CD14-positive monocyte (primary cell): ENCODE results near the gene ECE2. TPM values are rescaled to one million over a fixed set of nuclear protein-coding genes. Genes with fewer than 3 reads are reported as not detected.

Source experiments
- DNase-seq, 3 donors: peaks; one replicate each; pipeline ENCODE4 v3.0.0-alpha.2; 2011 to 2022
- H2AFZ ChIP-seq: 2 replicates; pipeline ENCODE4 v1.6.0; 2012; ENCODE audit warnings: mild to moderate bottlenecking, low read depth, low read length, inconsistent platforms; ENCODE audit not compliant: insufficient read depth, poor library complexity, severe bottlenecking
- H3K27ac ChIP-seq, 2 donors: 1 replicate in 1 of 2; 2 replicates in 1 of 2; pipeline ENCODE4 v1.5.1; 2012 to 2013; ENCODE audit warnings: low read length in 2 of 2, control low read depth in 1 of 2, inconsistent platforms in 1 of 2, low read depth in 1 of 2, mild to moderate bottlenecking in 1 of 2
- H3K27me3 ChIP-seq, 2 donors: one replicate each; pipeline versions ENCODE4 v1.6.0 to v1.6.1; 2011 to 2013; ENCODE audit warnings: low read length in 2 of 2; ENCODE audit not compliant: control insufficient read depth in 2 of 2, insufficient read depth in 2 of 2
- H3K36me3 ChIP-seq, 2 donors: replicated peaks in 1 of 2; 1 replicate in 1 of 2; 2 replicates in 1 of 2; pipeline versions ENCODE4 v1.5.1 to v1.6.1; 2012 to 2013; ENCODE audit warnings: low read length in 2 of 2, control low read depth in 1 of 2, inconsistent platforms in 1 of 2, mild to moderate bottlenecking in 1 of 2; ENCODE audit not compliant: insufficient read depth in 2 of 2, control insufficient read depth in 1 of 2
- H3K4me1 ChIP-seq, 2 donors: 1 replicate in 1 of 2; 2 replicates in 1 of 2; pipeline versions ENCODE4 v1.5.1 to v1.6.1; 2012 to 2013; ENCODE audit warnings: low read length in 2 of 2, control low read depth in 1 of 2, inconsistent platforms in 1 of 2, mild to moderate bottlenecking in 1 of 2, moderate library complexity in 1 of 2; ENCODE audit not compliant: insufficient read depth in 2 of 2, control insufficient read depth in 1 of 2
- H3K4me2 ChIP-seq: replicated peaks from 2 replicates; pipeline ENCODE3; 2012; ENCODE audit warnings: low read length, moderate library complexity, mild to moderate bottlenecking; ENCODE audit not compliant: poor library complexity, severe bottlenecking; ENCODE audit errors: extremely low read depth
- H3K4me3 ChIP-seq, 3 experiments: fragments of 200-600 bp in 1 of 3; sonication (generic) in 1 of 3; replicated peaks in 1 of 3; 1 replicate in 2 of 3; 2 replicates in 1 of 3; pipeline ENCODE4 v1.5.1; 2011 to 2013; ENCODE audit warnings: low read length in 3 of 3, mild to moderate bottlenecking in 3 of 3, control low read depth in 2 of 3, low read depth in 2 of 3, inconsistent platforms in 1 of 3, moderate library complexity in 1 of 3
- H3K79me2 ChIP-seq: 2 replicates; pipeline ENCODE4 v1.6.0; 2012; ENCODE audit warnings: mild to moderate bottlenecking, control low read depth, inconsistent platforms, low read length, moderate library complexity; ENCODE audit not compliant: insufficient read depth
- H3K9ac ChIP-seq: 2 replicates; pipeline ENCODE4 v1.6.0; 2017; ENCODE audit warnings: low read length, mild to moderate bottlenecking; ENCODE audit not compliant: insufficient read depth, poor library complexity, severe bottlenecking
- H3K9me3 ChIP-seq, 2 donors: replicated peaks in 1 of 2; 1 replicate in 1 of 2; 2 replicates in 1 of 2; pipeline versions ENCODE4 v1.5.1 to v1.6.1; 2012 to 2013; ENCODE audit warnings: low read length in 2 of 2, control low read depth in 1 of 2; ENCODE audit not compliant: control insufficient read depth in 1 of 2, insufficient read depth in 1 of 2
- H4K20me1 ChIP-seq: 2 replicates; pipeline ENCODE4 v1.6.0; 2012; ENCODE audit warnings: mild to moderate bottlenecking, low read length, control low read depth, moderate library complexity; ENCODE audit not compliant: insufficient read depth
- H3K27ac Mint-ChIP-seq, 7 donors: one replicate each; pipeline ENCODE4 v1.8.0; 2020; ENCODE audit warnings: mild to moderate bottlenecking in 7 of 7, mixed read lengths in 7 of 7, moderate library complexity in 6 of 7, inconsistent platforms in 2 of 7
- H3K27me3 Mint-ChIP-seq, 3 donors: one replicate each; pipeline ENCODE4 v1.8.0; 2021 to 2022; ENCODE audit warnings: low read depth in 3 of 3, mild to moderate bottlenecking in 3 of 3, mixed read lengths in 3 of 3, moderate library complexity in 3 of 3, inconsistent platforms in 1 of 3
- H3K36me3 Mint-ChIP-seq, 2 donors: one replicate each; pipeline ENCODE4 v1.8.0; 2020; ENCODE audit warnings: mixed read lengths in 2 of 2, inconsistent platforms in 1 of 2, mild to moderate bottlenecking in 1 of 2
- H3K4me1 Mint-ChIP-seq: one replicate; pipeline ENCODE4 v1.8.0; 2020; ENCODE audit warnings: mild to moderate bottlenecking, mixed read lengths
- H3K4me3 Mint-ChIP-seq, 2 donors: one replicate each; pipeline ENCODE4 v1.8.0; 2020; ENCODE audit warnings: mild to moderate bottlenecking in 2 of 2, mixed read lengths in 2 of 2, moderate library complexity in 1 of 2
- H3K9me3 Mint-ChIP-seq, 7 donors: one replicate each; pipeline ENCODE4 v1.8.0; 2020 to 2022; ENCODE audit warnings: mixed read lengths in 7 of 7, mild to moderate bottlenecking in 6 of 7, moderate library complexity in 6 of 7, inconsistent platforms in 2 of 7
- CTCF ChIP-seq: fragments of 200-600 bp; IDR thresholded peaks from one replicate; pipeline ENCODE4 v1.8.0; 2022; ENCODE audit warnings: antibody characterized with exemption, mild to moderate bottlenecking
- WGBS: methylation state at CpG from one replicate; pipeline ENCODE4 v1.1.5; 2013; ENCODE audit warnings: missing lambda C conversion rate; ENCODE audit not compliant: insufficient coverage; 5-methylcytosine and 5-hydroxymethylcytosine counted together
- intact Hi-C, 2 donors: fragments of 100-400 bp; cut with micrococcal nuclease; formaldehyde crosslinking; loops; one replicate each; pipeline versions ENCODE4 v1.15.0 to v1.15.1; 2023
- polyA plus RNA-seq, 3 donors: library from polyadenylated mRNA; depleted of rRNA in 1 of 3; unstranded in 2 of 3; stranded (reverse) in 1 of 3; fragments of 300-500 nt in 2 of 3; fragments of >200 nt in 1 of 3; fragmentation: Illumina TruSeq in 2 of 3; gene quantifications; 1 replicate in 2 of 3; 2 replicates in 1 of 3; pipeline ENCODE4 v1.2.3, GENCODE V29; 2012 to 2021

The ECE2 gene
- polyA plus RNA-seq, 3 donors: not detected

DNA sequence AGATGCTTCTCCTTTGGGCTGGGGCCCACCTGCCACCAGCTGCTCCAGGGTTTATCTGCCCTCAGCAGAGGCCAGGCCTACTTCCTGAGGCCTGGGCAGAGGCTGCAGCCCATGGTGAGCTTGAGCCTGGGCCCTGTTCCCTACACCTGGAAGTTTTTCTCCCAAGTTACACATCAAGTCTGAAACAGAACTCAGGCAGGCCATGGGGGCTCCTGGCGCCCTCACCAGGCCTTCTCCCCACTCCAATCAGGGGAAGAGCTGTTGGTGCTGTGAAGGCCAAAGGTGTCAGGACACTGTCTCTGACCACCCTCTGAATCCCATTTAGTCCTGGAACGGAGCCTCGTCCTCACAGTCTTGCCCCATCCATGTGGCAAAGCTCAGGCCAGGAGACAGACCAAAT, 39.2 kb upstream of the ECE2 start:
- Histone ChIP-seq H3K4me2 (no peak overlapping the region), H3K79me2 (no peaks in the 10 kb centered on the region), H3K4me3 (no peak overlapping the region), H3K4me1 (no peaks in the 10 kb centered on the region), H3K27me3 (peaks cover 12 to 20% of the 10 kb centered on the region in 2 donors), H3K27ac (no peak overlapping the region), H3K9me3 (peaks cover 0 to 5% of the 10 kb centered on the region in 2 donors), H3K36me3 (no peaks in the 10 kb centered on the region), H3K9ac (no peak overlapping the region), H4K20me1 (no peaks in the 10 kb centered on the region), H2AFZ (no peak overlapping the region)
- TF ChIP-seq CTCF: no peak
- WGBS: 90% methylated on average over 2 of the region's 3 CpGs
- no peaks in the 10 kb centered on the region for H3K4me1 Mint-ChIP-seq
- H3K27me3 Mint-ChIP-seq: peaks cover 20 to 29% (median 23%) of the 10 kb centered on the region in 3 donors
- H3K4me3 Mint-ChIP-seq: no peak overlapping the region
- no peak for DNase-seq
- H3K9me3 Mint-ChIP-seq: peaks cover 0 to 3% (median 0%) of the 10 kb centered on the region in 7 donors
- no peaks in the 10 kb centered on the region for H3K36me3 Mint-ChIP-seq
- no peak overlapping the region for H3K27ac Mint-ChIP-seq
- intact Hi-C loops: no loop called here

DNA sequence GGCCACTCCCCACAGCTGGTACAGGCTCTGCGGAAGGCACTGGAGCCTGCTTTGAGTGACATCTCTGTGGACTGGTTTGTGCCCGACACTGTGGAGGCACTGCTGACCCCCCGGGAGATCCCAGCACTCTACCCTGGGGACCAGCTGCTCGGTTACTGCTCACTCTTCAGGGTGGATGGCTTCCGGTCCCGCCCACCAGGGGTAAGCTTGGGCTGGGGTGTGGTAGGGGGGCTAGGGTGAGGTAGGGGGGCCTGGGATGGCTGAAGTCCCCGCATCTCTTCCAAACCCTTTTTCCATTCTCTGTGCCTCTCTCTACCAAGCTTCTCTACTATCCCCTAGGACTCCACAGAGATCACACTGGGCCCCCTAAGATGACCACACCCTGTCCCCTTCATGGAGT, 38.6 kb upstream of the ECE2 start:
- Mint-ChIP-seq H3K9me3 (peaks cover 0 to 3% (median 0%) of the 10 kb centered on the region in 7 donors), H3K36me3 (peaks cover 2 to 4% of the 10 kb centered on the region in 2 donors), H3K4me3 (no peak overlapping the region), H3K27me3 (peaks cover 14 to 24% (median 17%) of the 10 kb centered on the region in 3 donors), H3K27ac (peak overlapping the region in 1 of 7 donors; percentile 66), H3K4me1 (no peaks in the 10 kb centered on the region)
- H3K9me3 ChIP-seq: no peaks in the 10 kb centered on the region
- no peak overlapping the region for H3K4me2 ChIP-seq
- no peak for DNase-seq
- peaks cover 4 to 5% of the 10 kb centered on the region in 2 donors for H3K36me3 ChIP-seq
- H3K27me3 ChIP-seq: peaks cover 6 to 14% of the 10 kb centered on the region in 2 donors
- no peak overlapping the region for H2AFZ ChIP-seq
- H3K79me2 ChIP-seq: no peaks in the 10 kb centered on the region
- H4K20me1 ChIP-seq: no peaks in the 10 kb centered on the region
- no peak for TF ChIP-seq CTCF
- intact Hi-C loops: no loop called here
- H3K4me1 ChIP-seq: no peaks in the 10 kb centered on the region
- no peak overlapping the region for H3K9ac ChIP-seq
- WGBS: 96% methylated on average over 3 of the region's 7 CpGs
- H3K27ac ChIP-seq: no peak overlapping the region
- no peak overlapping the region for H3K4me3 ChIP-seq
